Mesothelial cell of epicardium (in vitro differentiated cells): Measurements from ENCODE around the gene HSPA1A. TPM values are rescaled to one million over a fixed set of nuclear protein-coding genes. Genes with fewer than 3 reads are reported as not detected.

Source experiments
- DNase-seq, 2 experiments: peaks; one replicate each; pipeline ENCODE4 v3.0.0; 2021; ENCODE audit warnings: low spot score in 2 of 2; ENCODE audit not compliant: unreplicated experiment in 2 of 2
- H3K27ac Mint-ChIP-seq: 2 replicates; pipeline ENCODE4 v1.8.0; 2021; ENCODE audit warnings: mixed read lengths
- H3K27me3 Mint-ChIP-seq: 2 replicates; pipeline ENCODE4 v1.8.0; 2021; ENCODE audit warnings: low read depth, mixed read lengths
- H3K36me3 Mint-ChIP-seq: 2 replicates; pipeline ENCODE4 v1.8.0; 2021; ENCODE audit warnings: mixed read lengths
- H3K4me1 Mint-ChIP-seq: 2 replicates; pipeline ENCODE4 v1.8.0; 2021; ENCODE audit warnings: mixed read lengths
- H3K4me3 Mint-ChIP-seq: 2 replicates; pipeline ENCODE4 v1.8.0; 2021; ENCODE audit warnings: mild to moderate bottlenecking, moderate library complexity, mixed read lengths
- H3K9me3 Mint-ChIP-seq: 2 replicates; pipeline ENCODE4 v1.8.0; 2021; ENCODE audit warnings: mixed read lengths
- CTCF ChIP-seq: fragments of 200-600 bp; sonication (generic); IDR thresholded peaks from one replicate; pipeline ENCODE4 v1.5.0; 2021; ENCODE audit warnings: antibody characterized with exemption; ENCODE audit not compliant: unreplicated experiment
- total RNA-seq: library from RNA; stranded (reverse); gene quantifications from 3 replicates; pipeline ENCODE4 v1.2.1, GENCODE V29; 2021

HSPA1A gene
- total RNA-seq, 1 donor from 2014 or later: 70.1 TPM

DNA sequence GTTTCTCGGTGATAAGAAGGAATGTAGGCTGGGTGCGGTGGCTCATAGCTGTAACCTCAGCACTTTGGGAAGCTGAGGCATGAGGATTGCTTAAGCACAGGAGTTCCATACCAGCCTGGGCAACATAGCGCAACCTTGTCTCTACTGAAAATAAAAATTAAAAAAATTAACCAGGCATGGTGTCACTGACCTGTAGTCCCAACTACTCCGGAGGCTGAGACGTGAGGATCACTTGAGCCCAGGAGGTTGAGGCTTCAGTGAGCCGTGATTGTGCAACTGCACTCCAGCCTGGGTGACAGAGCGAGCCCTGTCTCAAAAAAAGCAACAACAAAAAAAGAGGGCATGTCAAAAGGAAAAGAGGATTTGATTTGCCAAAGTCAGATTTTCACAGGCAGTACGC is 43.4 kb downstream of the HSPA1A start:
- Mint-ChIP-seq H3K9me3 (no peaks in the 10 kb centered on the region), H3K27me3 (no peaks in the 10 kb centered on the region), H3K36me3 (peaks cover 15% of the 10 kb centered on the region), H3K27ac (no peak overlapping the region), H3K4me3 (no peak overlapping the region), H3K4me1 (peaks cover 11% of the 10 kb centered on the region)
- TF ChIP-seq CTCF: no peak
- no peak for DNase-seq

DNA sequence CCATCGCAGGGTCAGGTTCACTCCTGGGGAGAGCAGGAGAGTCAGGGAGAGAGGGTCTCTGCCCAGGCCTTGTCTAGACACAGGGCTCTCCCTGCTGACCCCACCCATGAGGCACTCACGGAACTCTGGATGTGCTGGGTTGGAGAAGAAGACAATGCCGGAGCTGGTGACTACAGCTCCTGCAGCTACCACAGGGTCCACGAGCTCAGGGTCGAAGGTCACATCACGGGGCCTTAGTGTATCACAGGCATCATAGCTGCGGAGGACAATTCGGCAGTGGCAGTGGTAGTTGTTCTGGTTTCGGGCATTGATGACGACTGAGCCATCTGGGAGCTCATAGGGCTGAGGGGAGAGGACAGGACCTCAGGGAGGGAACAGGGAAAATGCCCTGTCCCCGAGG is 44.6 kb downstream of the HSPA1A start:
- H3K9me3 Mint-ChIP-seq: no peaks in the 10 kb centered on the region
- peaks cover 15% of the 10 kb centered on the region for H3K36me3 Mint-ChIP-seq
- peaks cover 16% of the 10 kb centered on the region for H3K4me1 Mint-ChIP-seq
- no peak for TF ChIP-seq CTCF
- H3K27me3 Mint-ChIP-seq: no peaks in the 10 kb centered on the region
- DNase-seq: no peak
- peak overlapping the region; percentile 50 for H3K27ac Mint-ChIP-seq
- peak overlapping the region; percentile 14 for H3K4me3 Mint-ChIP-seq

DNA sequence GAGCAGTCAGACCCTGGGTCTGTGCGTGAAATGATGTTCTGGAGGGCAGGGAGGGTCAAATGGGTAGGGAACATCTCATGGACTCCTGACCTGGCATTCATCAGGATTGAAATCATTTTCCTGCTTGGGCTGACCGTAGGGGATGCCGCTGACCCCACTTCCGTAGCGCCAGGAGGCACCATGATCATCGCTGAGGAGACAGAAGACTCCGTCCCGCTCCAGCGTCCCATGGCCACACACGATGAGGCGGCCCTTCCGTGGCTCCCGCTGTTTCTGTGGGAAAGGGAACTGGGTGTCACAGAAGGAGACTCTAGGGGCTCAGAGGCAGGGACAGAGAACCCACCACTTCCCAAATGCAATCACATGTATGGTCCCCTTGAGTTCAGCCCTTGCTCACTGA is 45.0 kb downstream of the HSPA1A start:
- no peak overlapping the region for H3K4me3 Mint-ChIP-seq
- no peak overlapping the region for H3K27ac Mint-ChIP-seq
- no peak for DNase-seq

DNA sequence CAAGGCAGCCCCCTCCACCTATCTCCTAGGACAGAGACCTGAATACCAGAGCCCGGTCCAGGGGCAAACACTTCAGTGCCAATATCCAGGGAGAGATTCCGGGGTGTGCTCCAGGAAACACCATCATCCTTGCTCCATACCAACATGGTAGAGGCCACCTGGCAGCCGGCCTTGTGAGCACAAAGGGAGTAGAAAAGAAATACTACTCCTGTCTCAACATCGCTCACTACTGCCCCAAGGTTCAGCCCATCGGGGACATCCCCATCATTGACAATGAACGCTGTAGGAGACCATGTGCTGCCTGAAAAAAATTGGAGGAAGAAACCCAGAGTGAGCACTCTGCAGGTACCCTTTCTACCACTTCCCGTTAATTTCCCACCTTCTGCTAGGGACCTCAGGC is 45.8 kb downstream of the HSPA1A start:
- Mint-ChIP-seq H3K36me3 (peaks cover 8% of the 10 kb centered on the region), H3K9me3 (no peaks in the 10 kb centered on the region), H3K4me3 (peak overlapping the region; percentile 97), H3K4me1 (peaks cover 20% of the 10 kb centered on the region), H3K27me3 (no peaks in the 10 kb centered on the region), H3K27ac (no peak overlapping the region)
- TF ChIP-seq CTCF: no peak
- DNase-seq: no peak

More for the DNA sequence above, 45.0 kb downstream of the HSPA1A start:
- Mint-ChIP-seq H3K9me3 (no peaks in the 10 kb centered on the region), H3K27me3 (no peaks in the 10 kb centered on the region), H3K4me1 (peaks cover 20% of the 10 kb centered on the region), H3K36me3 (peaks cover 12% of the 10 kb centered on the region)
- TF ChIP-seq CTCF: no peak

- no peak for TF ChIP-seq CTCF
- H3K27ac Mint-ChIP-seq: peak overlapping the region; percentile 100
- H3K9me3 Mint-ChIP-seq: no peaks in the 10 kb centered on the region
- H3K36me3 Mint-ChIP-seq: peaks cover 8% of the 10 kb centered on the region
- H3K4me1 Mint-ChIP-seq: peaks cover 20% of the 10 kb centered on the region
- peak overlapping the region; percentile 97 for H3K4me3 Mint-ChIP-seq
- DNase-seq: no peak
- H3K27me3 Mint-ChIP-seq: no peaks in the 10 kb centered on the region
Measured at GRCh38 chr6:31861919-31862343, 46.6 kb downstream of the HSPA1A start.
